Activated CD8-positive, alpha-beta T cell treated with anti-CD3 and anti-CD28 coated beads, Interleukin-2, amount 10 ng/mL, durations not matched to agents 7 days and 5 days (primary cell): ENCODE measurements around the gene UBN1. TPM values are rescaled to one million over a fixed set of nuclear protein-coding genes. Genes with fewer than 3 reads are reported as not detected.

Experiments
- ATAC-seq: fragments of 150-1000 bp; cut with Tn5 transposase; one replicate; pipeline ENCODE4 v1.10.0; 2021; ENCODE audit warnings: moderate library complexity
- CTCF ChIA-PET: fragments of 350-600 bp; sonication (Branson Sonifier 250); formaldehyde crosslinking; loops from one replicate; lab custom pipeline; 2021; ENCODE audit warnings: antibody characterized with exemption; lab: Charles Lee
- POLR2A ChIA-PET: fragments of 350-600 bp; sonication (Branson Sonifier 250); formaldehyde crosslinking; loops from one replicate; lab custom pipeline; 2021; ENCODE audit warnings: antibody characterized with exemption; lab: Charles Lee
- DNase-seq: peaks from one replicate; pipeline ENCODE4 v3.0.0-alpha.2; 2020
- H3K27ac Mint-ChIP-seq: one replicate; pipeline ENCODE4 v1.8.0; 2021; ENCODE audit warnings: mild to moderate bottlenecking, mixed read lengths
- H3K27me3 Mint-ChIP-seq: one replicate; pipeline ENCODE4 v1.8.0; 2021; ENCODE audit warnings: low read depth, mixed read lengths
- H3K36me3 Mint-ChIP-seq: one replicate; pipeline ENCODE4 v1.8.0; 2021; ENCODE audit warnings: low read depth, mixed read lengths
- H3K4me1 Mint-ChIP-seq: one replicate; pipeline ENCODE4 v1.8.0; 2021; ENCODE audit warnings: low read depth, mixed read lengths
- H3K4me3 Mint-ChIP-seq: one replicate; pipeline ENCODE4 v1.8.0; 2021; ENCODE audit warnings: mild to moderate bottlenecking, mixed read lengths
- H3K9me3 Mint-ChIP-seq: one replicate; pipeline ENCODE4 v1.8.0; 2022; ENCODE audit warnings: mixed read lengths; ENCODE audit not compliant: insufficient read depth
- total RNA-seq, 2 experiments: library from RNA; stranded (reverse); gene quantifications; one replicate each; pipeline ENCODE4 v1.2.3, GENCODE V29; 2021

Gene UBN1, protein sequence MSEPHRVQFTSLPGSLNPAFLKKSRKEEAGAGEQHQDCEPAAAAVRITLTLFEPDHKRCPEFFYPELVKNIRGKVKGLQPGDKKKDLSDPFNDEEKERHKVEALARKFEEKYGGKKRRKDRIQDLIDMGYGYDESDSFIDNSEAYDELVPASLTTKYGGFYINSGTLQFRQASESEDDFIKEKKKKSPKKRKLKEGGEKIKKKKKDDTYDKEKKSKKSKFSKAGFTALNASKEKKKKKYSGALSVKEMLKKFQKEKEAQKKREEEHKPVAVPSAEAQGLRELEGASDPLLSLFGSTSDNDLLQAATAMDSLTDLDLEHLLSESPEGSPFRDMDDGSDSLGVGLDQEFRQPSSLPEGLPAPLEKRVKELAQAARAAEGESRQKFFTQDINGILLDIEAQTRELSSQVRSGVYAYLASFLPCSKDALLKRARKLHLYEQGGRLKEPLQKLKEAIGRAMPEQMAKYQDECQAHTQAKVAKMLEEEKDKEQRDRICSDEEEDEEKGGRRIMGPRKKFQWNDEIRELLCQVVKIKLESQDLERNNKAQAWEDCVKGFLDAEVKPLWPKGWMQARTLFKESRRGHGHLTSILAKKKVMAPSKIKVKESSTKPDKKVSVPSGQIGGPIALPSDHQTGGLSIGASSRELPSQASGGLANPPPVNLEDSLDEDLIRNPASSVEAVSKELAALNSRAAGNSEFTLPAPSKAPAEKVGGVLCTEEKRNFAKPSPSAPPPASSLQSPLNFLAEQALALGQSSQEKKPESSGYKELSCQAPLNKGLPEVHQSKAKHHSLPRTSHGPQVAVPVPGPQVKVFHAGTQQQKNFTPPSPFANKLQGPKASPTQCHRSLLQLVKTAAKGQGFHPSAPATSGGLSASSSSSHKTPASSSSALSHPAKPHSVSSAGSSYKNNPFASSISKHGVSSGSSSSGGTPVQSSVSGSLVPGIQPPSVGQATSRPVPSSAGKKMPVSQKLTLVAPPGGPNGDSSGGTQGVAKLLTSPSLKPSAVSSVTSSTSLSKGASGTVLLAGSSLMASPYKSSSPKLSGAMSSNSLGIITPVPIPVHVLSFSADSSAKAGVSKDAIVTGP (N-terminal part only)
- total RNA-seq, result 10 to 100 TPM; 42.1 to 44.1 TPM

DNA sequence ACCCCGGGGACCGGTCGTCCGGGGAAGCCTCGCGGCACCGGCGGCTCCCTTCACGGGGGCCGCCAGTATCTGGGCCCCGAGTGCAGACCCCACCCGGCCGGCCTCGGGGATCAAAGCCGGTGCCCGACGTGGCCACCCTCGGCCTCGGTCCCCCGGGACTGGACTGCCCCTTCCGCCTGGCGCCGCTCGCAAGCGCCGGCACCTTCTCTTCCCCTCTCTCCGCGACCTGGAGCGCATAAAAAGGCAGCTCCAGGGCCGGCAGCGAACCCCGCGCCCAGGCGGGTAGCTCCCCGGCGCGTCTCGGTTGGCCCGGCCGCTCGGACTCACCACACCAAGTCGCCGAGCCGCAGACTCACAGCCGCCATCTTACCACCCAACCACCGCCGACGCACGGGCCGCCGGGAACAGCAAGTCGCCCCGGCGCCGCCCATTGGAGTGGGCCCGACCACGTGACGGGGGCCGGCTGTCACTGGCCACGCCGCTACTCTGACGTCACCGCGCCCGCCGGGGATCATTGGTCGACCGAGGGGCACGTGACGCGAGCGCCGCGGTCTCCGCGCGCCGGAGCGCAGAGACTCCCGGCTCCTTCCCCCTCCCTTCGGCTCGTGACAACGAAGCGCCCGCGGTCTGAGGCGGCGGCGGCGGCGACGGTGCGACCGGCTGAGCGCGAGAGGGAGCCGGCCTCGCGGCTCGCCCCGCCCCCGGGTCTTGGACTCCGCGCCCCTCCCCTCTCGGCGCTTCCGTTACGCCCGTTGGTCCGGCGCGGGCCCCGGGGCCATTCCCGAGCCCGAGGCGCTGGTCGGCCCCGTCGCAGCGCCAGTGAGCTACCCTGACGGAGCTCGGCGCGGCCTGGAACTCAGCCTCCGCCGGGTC, at the start of gene UBN1, which contains the start of gene GLYR1:
UBN1 (plus strand) TSS at position 581 of the 873 bp plus-strand sequence. CDS start 5,437 bp downstream, outside the sequence.
GLYR1 (minus strand) TSS at position 388 of the 873 bp plus-strand sequence; CDS start at position 365, 23 bp downstream.
- Mint-ChIP-seq H3K4me1 (peaks cover 49% of the 10 kb centered on the region), H3K9me3 (no peaks in the 10 kb centered on the region), H3K27ac (peak within 1 kb of the TSS; percentile 94), H3K4me3 (peak within 1 kb of the TSS; percentile 91), H3K27me3 (no peaks in the 10 kb centered on the region), H3K36me3 (peaks cover 40% of the 10 kb centered on the region)
- peak; percentile 99 for DNase-seq
- CTCF ChIA-PET, result interaction anchor here (0.9 to 3.1 kb wide), 2 partner anchors 15 to 79 kb away, joined by 4 to 10 read pairs; no protein-coding TSS in a partner anchor
- peak; percentile 92 for ATAC-seq
- POLR2A ChIA-PET, result interaction anchor here (0.6 to 2.0 kb wide), 11 partner anchors 9 to 1769 kb away, joined by 3 to 8 read pairs (median 4); partner anchors contain the start of genes ANKS3, CREBBP, DNAAF8 and ROGDI

DNA sequence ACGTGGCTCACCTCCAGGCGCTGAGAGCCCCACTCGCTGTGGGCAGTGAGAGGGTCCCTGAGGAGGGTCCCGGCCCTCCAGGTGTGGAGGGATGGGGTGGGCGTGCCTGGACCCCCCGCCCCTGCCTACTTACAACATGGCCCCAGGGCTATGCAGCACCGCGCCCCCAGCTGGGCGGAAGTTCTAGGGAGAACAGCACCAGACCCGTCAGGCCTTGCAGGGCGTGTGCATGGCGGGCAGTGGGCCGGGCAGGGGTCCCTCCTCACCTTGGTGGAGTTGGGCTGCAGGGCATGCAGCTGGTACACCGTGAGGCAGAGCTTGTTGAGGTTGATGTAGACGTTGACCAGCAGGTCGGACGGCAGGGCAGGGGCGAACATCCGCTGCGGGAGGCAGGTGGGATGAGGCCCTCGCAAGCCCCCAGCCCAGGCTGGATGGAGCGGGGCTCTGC, 49.5 kb upstream of the UBN1 start:
- H3K4me3 Mint-ChIP-seq, result no peak overlapping the region
- H3K36me3 Mint-ChIP-seq, result no peaks in the 10 kb centered on the region
- no peak for DNase-seq
- H3K9me3 Mint-ChIP-seq, result no peaks in the 10 kb centered on the region
- H3K4me1 Mint-ChIP-seq, result peaks cover 16% of the 10 kb centered on the region
- no peaks in the 10 kb centered on the region for H3K27me3 Mint-ChIP-seq
- ChIA-PET POLR2A (no interaction called here), CTCF (no interaction called here)
- H3K27ac Mint-ChIP-seq, result no peak overlapping the region
- ATAC-seq, result no peak

DNA sequence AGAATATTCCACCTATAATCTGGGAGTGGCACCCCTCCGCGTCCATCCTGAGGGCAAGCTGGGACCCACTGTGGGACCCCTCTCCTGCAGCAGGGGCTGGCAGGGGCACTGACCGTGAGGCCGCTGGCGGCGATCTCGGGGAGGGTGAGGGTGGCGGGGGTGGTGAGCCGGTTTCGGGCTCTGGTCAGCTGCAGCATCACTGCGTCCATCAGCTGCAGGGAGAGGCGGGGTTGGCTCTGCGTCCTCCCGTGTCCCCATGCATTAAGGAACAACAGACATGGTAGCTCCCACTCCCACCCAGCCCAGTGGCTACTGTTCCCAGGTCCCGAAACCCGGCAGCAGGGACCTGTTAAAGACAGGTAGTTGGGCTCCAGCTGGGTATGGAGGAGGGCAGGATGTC, 48.8 kb upstream of the UBN1 start:
- H3K27ac Mint-ChIP-seq, result peak overlapping the region; percentile 25
- CTCF ChIA-PET, result no interaction called here

DNA sequence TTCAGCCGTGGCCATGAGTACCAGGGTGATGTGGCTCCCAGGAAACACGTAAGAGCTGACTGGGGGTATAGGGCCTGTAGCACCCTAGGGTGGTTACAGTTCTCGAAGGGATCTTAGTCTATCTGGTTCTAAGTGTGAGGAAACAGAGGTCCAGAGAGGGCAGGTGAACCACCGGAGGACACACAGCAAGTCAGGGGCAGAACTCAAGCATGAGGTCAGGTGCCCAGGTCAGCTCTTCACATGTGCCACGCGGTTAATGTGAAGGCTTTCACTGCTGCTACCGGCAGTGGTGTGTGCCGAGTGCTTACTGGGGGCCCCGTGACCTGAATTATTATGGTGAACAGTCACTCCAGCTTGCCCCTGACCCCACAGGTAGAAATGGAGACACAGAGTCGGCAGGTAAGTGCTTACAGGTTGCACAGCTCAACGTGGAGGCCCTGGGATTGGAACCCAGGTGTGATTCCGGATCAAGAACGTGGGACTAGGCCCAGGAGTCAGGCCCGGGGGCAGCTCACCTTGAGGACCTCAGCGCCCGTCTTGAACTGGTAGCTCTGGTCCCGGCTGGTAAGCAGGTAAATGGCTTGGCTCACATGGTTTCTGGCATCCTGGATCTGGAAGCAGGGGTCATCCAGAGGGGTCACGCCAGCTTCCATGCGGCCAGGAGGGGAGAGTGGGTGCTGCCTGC, 48.0 kb upstream of the UBN1 start:
- ATAC-seq (no peak), DNase-seq (no peak)
- Mint-ChIP-seq H3K4me1 (peaks cover 26% of the 10 kb centered on the region), H3K9me3 (no peaks in the 10 kb centered on the region), H3K36me3 (peaks cover 4% of the 10 kb centered on the region), H3K27me3 (no peaks in the 10 kb centered on the region), H3K4me3 (no peak overlapping the region), H3K27ac (peak overlapping the region; percentile 25)
- CTCF ChIA-PET, result no interaction called here
- POLR2A ChIA-PET, result no interaction called here

More for the DNA sequence above, 48.8 kb upstream of the UBN1 start:
- no peaks in the 10 kb centered on the region for H3K27me3 Mint-ChIP-seq
- ATAC-seq, result no peak
- no peaks in the 10 kb centered on the region for H3K36me3 Mint-ChIP-seq
- no peak for DNase-seq
- no peak overlapping the region for H3K4me3 Mint-ChIP-seq
- no peaks in the 10 kb centered on the region for H3K9me3 Mint-ChIP-seq
- POLR2A ChIA-PET, result no interaction called here
- H3K4me1 Mint-ChIP-seq, result peaks cover 22% of the 10 kb centered on the region

DNA sequence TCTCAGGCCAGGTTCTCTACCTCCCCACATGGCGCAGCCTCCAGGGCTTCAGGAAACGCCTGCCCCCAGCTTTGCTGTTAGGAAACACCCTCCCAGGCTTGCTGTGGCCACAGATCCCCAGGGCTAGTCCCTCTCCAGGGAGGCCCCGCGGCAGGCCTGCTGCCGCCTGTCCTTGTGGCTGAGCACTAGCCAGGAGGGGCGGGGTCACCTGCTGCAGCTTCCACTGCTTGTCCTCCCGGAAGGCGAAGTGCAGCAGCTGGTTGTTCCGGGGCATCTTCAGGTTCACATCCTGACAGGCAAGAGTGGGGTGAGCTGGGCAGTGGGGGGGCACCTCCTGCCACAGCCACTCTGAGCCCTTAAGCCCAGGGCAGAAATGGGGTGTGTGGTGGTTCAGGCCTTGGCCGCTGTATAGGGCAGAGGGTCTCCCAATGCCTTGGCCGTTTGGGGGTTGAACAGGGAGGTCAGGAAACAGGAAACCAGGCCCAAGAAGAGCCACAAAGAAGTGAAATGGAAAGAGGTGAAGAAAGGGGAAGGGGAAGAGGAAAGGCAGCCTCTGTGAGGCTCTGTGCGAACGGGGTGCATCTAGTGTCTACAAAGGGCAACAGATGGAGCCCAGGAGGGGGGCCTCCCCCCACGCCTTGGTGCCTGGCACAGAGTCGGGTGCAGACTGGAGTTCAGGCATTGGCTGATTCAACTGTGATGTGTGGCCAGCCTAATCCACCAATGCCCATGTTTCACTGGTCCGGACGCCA, 46.8 kb upstream of the UBN1 start:
- Mint-ChIP-seq H3K9me3 (no peaks in the 10 kb centered on the region), H3K4me3 (peak overlapping the region; percentile 34), H3K36me3 (peaks cover 9% of the 10 kb centered on the region), H3K27ac (peak overlapping the region; percentile 39), H3K27me3 (no peaks in the 10 kb centered on the region), H3K4me1 (peaks cover 26% of the 10 kb centered on the region)
- CTCF ChIA-PET, result no interaction called here
- POLR2A ChIA-PET, result interaction anchor here (2.9 kb wide), 1 partner anchor 33 kb away, joined by 11 read pairs; the partner anchor contains the start of gene ZNF500
- DNase-seq, result no peak
- ATAC-seq, result no peak

DNA sequence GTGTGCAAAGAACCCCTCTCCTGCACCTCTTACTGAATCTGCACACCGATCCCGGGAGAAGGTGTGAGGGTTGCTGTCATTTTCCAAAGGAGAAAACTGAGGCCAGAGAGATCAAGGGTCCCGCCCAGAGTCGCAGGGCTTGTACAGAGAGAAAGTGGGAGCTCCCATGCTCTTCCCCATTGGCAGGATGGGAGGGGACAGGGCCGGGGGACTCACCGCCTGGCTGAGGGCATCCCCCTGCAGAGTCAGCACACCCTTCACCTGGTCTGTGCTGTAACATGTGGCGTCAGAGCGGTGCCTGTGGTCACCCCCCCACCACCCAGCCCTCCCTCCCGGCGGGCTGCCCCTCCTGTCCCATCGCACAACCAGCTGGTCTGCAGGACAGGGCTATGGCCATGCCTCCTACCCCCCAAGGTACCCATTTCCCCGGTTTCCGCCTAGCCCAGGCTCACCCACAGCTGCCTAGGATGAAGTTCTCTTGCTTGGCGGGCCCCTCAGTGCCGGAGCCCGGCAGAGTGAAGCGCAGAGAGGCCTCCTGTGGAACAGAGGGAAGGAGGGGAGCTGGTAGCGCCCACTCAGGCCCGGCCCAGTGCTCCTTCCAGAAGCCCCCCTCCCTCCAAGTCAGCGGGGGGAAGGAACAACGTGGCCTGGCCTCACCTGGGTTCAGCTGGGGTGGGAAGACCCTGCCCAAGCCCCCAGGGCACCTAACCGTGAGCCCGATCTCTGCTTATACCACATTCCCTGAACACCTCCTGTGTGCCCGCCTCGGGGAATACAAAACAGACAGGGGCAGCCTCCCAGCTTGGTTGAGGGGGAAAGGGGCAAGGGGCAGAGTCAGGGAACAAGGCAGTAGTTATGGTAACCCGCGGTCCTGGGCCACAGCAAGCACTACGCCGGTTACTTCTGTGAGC, 46.0 kb upstream of the UBN1 start:
- Mint-ChIP-seq H3K4me3 (peak overlapping the region; percentile 78), H3K36me3 (peaks cover 11% of the 10 kb centered on the region), H3K4me1 (peaks cover 26% of the 10 kb centered on the region), H3K9me3 (no peaks in the 10 kb centered on the region), H3K27me3 (no peaks in the 10 kb centered on the region), H3K27ac (peak overlapping the region; percentile 46)
- no peak for ATAC-seq
- POLR2A ChIA-PET, result interaction anchor here (1.7 to 2.9 kb wide), 2 partner anchors 34 to 46 kb away, joined by 5 to 11 read pairs; partner anchors contain the start of genes GLYR1, UBN1 and ZNF500
- DNase-seq, result no peak
- CTCF ChIA-PET, result interaction anchor here (1.5 to 1.6 kb wide), 3 partner anchors 67 to 137 kb away, joined by 3 to 4 read pairs (median 3); partner anchors contain the start of genes ANKS3 and DNAAF8

DNA sequence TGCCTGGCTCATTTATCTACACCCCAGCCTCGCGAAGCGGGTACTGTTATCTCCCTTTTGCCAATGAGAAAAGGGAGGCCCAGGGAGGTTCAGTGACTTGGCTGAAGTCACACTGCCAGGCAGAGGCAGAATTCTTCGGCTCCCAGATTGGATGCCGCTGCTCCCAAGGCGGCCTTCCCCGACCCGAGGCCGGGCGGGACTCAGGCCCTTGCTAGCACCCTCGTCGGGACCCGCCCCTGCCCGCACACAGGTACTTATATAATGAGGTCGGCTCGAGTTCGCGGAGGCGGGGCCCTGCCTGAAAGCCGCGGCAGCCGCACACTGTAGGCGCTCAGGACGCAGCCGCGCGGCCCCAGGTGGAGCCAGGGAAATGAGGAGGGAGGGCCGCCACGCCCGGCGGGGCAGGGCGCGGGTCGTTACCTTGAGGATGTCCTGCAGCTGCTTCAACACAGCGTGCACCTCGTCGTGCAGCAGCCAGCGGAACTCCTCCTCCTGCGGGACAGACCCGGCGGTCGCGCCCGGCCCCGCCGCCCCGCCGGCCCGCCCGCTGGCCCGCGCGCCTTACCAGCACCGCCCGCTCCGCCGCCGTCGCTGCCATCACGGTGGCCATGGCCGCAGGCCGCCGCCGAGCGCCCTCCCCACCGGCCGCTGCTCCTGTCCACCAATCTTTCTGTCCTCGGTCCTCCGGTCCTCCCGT, 45.2 kb upstream of the UBN1 start, which contains the start of gene ROGDI:
ROGDI (minus strand) TSS at position 672 of the 697 bp plus-strand sequence; CDS start at position 610, 62 bp downstream.
- Mint-ChIP-seq H3K9me3 (no peaks in the 10 kb centered on the region), H3K27me3 (no peaks in the 10 kb centered on the region), H3K4me3 (peak within 1 kb of the TSS; percentile 83), H3K4me1 (peaks cover 26% of the 10 kb centered on the region), H3K36me3 (peaks cover 13% of the 10 kb centered on the region), H3K27ac (peak within 1 kb of the TSS; percentile 78)
- ATAC-seq (peak; percentile 79), DNase-seq (peak; percentile 90)
- ChIA-PET CTCF (interaction anchor here (1.0 to 1.6 kb wide), 5 partner anchors 14 to 178 kb away, joined by 3 to 4 read pairs (median 3); partner anchors contain the start of genes ANKS3, DNAAF8 and MGRN1), POLR2A (interaction anchor here (0.6 to 2.9 kb wide), 4 partner anchors 25 to 195 kb away, joined by 3 to 11 read pairs (median 4); partner anchors contain the start of genes GLYR1, UBN1 and ZNF500)

DNA sequence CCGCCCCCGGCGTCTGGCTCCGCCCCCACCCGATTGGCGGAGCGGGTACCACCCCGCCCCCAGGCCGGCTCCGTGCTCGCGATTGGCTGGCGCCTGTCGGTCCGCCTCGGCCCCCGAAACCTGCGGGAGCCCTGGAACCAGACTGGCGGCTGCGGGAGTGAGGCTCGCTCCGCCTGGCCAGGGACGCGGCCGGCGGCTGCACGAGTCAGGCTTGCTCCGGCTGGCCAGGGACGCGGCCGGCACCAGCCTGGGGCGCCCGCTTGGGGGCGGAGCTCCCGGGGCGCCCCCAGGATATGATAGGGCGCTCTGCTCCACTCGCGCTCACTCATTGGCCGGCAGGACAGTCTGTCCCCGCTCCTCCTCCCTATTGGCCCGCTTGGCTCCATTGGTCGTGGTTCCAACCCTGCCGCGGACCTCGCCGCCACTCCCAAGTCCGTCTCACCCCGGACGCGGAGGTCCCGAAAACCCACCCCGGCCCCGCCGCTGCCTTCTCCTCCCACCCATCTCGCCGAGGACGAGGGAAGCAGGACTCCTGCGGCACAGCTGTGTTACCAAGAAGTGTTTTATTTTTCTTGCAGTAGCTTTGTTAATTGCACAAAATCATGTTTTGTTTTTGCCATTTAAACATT, 44.5 kb upstream of the UBN1 start:
- ATAC-seq (peak; percentile 93), DNase-seq (peak; percentile 90)
- H3K4me1 Mint-ChIP-seq, result peaks cover 26% of the 10 kb centered on the region
- POLR2A ChIA-PET, result interaction anchor here (0.6 to 2.9 kb wide), 5 partner anchors 9 to 195 kb away, joined by 3 to 11 read pairs (median 3); partner anchors contain the start of genes GLYR1, UBN1 and ZNF500
- H3K9me3 Mint-ChIP-seq, result no peaks in the 10 kb centered on the region
- no peaks in the 10 kb centered on the region for H3K27me3 Mint-ChIP-seq
- CTCF ChIA-PET, result interaction anchor here (1.0 to 1.6 kb wide), 5 partner anchors 14 to 179 kb away, joined by 3 to 4 read pairs (median 3); partner anchors contain the start of genes ANKS3, DNAAF8 and MGRN1
- peak overlapping the region; percentile 78 for H3K27ac Mint-ChIP-seq
- peaks cover 20% of the 10 kb centered on the region for H3K36me3 Mint-ChIP-seq
- peak overlapping the region; percentile 83 for H3K4me3 Mint-ChIP-seq
